Activated T-helper 2 cell treated with anti-CD3 and anti-CD28 coated beads, Interferon-gamma antibody, Interleukin-2, Interleukin-4, amounts not matched to agents 10 μg/mL and 5 μg/mL and 100 μg/mL, durations not matched to agents 14 hours and 24 hours and 36 hours (primary cell): Measurements from ENCODE around the gene OR2A2. TPM values are rescaled to one million over a fixed set of nuclear protein-coding genes. Genes with fewer than 3 reads are reported as not detected.

Source experiments
- DNase-seq: peaks from one replicate; pipeline ENCODE4 v3.0.0; 2021; ENCODE audit warnings: low spot score
- H3K27ac Mint-ChIP-seq: one replicate; pipeline ENCODE4 v1.8.0; 2021; ENCODE audit warnings: mixed read lengths
- H3K27me3 Mint-ChIP-seq: one replicate; pipeline ENCODE4 v1.8.0; 2021; ENCODE audit warnings: low read depth, mixed read lengths
- H3K36me3 Mint-ChIP-seq: one replicate; pipeline ENCODE4 v1.8.0; 2021; ENCODE audit warnings: low read depth, mixed read lengths
- H3K4me1 Mint-ChIP-seq: one replicate; pipeline ENCODE4 v1.8.0; 2021; ENCODE audit warnings: low read depth, mixed read lengths
- H3K4me3 Mint-ChIP-seq: one replicate; pipeline ENCODE4 v1.8.0; 2021; ENCODE audit warnings: low read depth, mild to moderate bottlenecking, moderate library complexity, mixed read lengths
- H3K9me3 Mint-ChIP-seq: one replicate; pipeline ENCODE4 v1.8.0; 2021; ENCODE audit warnings: mixed read lengths
- intact Hi-C: fragments of 100-400 bp; cut with micrococcal nuclease; formaldehyde crosslinking; loops from one replicate; pipeline ENCODE4 v1.15.1; 2023
- total RNA-seq: library from RNA; stranded (reverse); gene quantifications from 2 replicates; pipeline ENCODE4 v1.2.3, GENCODE V29; 2022

Gene OR2A2
- total RNA-seq = not detected in 2 replicates

GRCh38 chr7:144109283-144109682 is at the start of gene OR2A2:
TSS of gene OR2A2 (plus strand) at chr7:144109583. CDS start at chr7:144109583, 0 bp downstream.
- H3K9me3 Mint-ChIP-seq = no peaks in the 10 kb centered on the region
- H3K27me3 Mint-ChIP-seq = peaks cover 5% of the 10 kb centered on the region
- no peak within 1 kb of the TSS for H3K27ac Mint-ChIP-seq
- H3K4me3 Mint-ChIP-seq = no peak within 1 kb of the TSS
- no peak for DNase-seq
- H3K36me3 Mint-ChIP-seq = no peaks in the 10 kb centered on the region
- intact Hi-C loops = no loop called here
- H3K4me1 Mint-ChIP-seq = no peaks in the 10 kb centered on the region

DNA sequence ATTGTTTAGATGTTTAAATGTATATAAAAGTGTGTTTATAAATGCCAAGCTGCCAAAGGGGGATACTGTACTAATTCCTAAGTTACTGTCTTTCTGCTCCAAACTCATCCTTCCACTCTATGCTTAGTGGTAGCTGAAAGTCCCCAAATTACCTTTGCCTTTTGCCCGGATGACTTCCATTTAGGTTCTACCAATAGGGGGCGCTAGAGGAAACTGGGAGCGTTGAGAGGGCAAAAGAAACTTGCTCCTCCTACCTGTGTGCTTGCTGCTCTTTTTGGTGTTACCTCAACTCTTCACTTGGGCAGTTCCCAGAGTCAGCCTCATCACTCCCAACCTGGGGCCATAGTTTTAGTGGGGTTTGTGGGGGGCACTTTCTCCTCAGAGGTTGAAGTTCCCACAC is 45.7 kb upstream of the OR2A2 start:
- H3K4me1 Mint-ChIP-seq = no peaks in the 10 kb centered on the region
- peaks cover 3% of the 10 kb centered on the region for H3K27me3 Mint-ChIP-seq
- intact Hi-C loops = no loop called here
- H3K4me3 Mint-ChIP-seq = no peak overlapping the region
- DNase-seq = no peak
- H3K27ac Mint-ChIP-seq = no peak overlapping the region
- no peaks in the 10 kb centered on the region for H3K9me3 Mint-ChIP-seq
- no peaks in the 10 kb centered on the region for H3K36me3 Mint-ChIP-seq

DNA sequence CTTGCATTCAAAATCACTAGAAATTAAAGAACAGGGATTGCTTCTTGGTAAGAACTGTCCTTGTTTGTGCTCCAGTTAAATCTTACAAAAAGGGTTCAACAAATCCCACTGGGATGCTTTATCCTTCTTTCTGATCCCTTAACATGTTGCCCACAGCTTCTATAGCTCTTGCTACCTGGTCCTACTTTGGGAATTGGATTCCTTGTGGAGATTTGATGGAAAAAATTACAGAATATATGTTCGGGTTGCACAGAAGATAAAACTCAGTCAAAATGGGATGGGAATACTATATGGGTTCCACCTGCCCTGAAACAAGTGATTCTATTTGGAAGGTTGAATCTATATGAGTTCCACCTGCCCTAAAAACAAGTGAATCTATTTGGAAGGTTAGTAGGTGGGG is 39.9 kb upstream of the OR2A2 start, which contains the start of gene OR2A25:
Gene OR2A25, plus strand, starts transcription at position 301 of the 400 bp plus-strand sequence. CDS start 4,409 bp downstream, outside the sequence.
- no peak within 1 kb of the TSS for H3K4me3 Mint-ChIP-seq
- DNase-seq = no peak
- H3K27me3 Mint-ChIP-seq = peaks cover 1% of the 10 kb centered on the region
- H3K4me1 Mint-ChIP-seq = no peaks in the 10 kb centered on the region
- H3K9me3 Mint-ChIP-seq = no peaks in the 10 kb centered on the region
- H3K36me3 Mint-ChIP-seq = no peaks in the 10 kb centered on the region
- intact Hi-C loops = no loop called here
- no peak within 1 kb of the TSS for H3K27ac Mint-ChIP-seq

DNA sequence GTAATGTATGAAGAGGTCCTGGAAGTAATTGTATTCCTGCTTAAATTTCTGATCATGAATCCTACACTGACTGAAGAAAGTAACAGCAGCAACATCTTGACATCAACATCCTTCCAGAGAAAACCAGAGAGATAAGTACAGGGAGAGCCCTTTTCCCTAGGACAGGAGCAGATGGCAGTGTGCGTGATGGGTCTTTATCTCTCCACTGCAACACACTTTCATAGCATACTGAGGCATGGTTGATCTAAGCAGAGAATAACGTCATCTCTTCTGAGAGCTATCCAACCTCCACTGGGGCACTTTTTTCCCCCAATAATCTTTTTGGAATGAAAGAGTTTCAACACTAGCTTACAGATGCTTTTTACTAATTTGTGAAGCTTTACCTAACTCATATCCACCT is 39.4 kb upstream of the OR2A2 start:
- H3K27me3 Mint-ChIP-seq = peaks cover 1% of the 10 kb centered on the region
- no peaks in the 10 kb centered on the region for H3K4me1 Mint-ChIP-seq
- H3K36me3 Mint-ChIP-seq = no peaks in the 10 kb centered on the region
- no peak for DNase-seq
- no peak overlapping the region for H3K4me3 Mint-ChIP-seq
- intact Hi-C loops = no loop called here
- no peaks in the 10 kb centered on the region for H3K9me3 Mint-ChIP-seq
- H3K27ac Mint-ChIP-seq = no peak overlapping the region

DNA sequence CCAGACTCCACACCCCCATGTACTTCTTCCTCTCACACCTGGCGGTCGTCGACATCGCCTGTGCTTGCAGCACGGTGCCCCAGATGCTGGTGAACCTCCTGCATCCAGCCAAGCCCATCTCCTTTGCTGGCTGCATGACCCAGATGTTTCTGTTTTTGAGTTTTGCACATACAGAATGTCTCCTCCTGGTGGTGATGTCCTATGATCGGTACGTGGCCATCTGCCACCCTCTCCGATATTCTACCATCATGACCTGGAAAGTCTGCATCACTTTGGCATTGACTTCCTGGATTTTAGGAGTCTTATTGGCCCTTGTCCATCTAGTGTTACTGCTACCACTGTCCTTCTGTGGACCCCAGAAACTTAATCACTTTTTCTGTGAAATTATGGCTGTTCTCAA is 35.0 kb upstream of the OR2A2 start:
- intact Hi-C loops = no loop called here
- Mint-ChIP-seq H3K27me3 (no peaks in the 10 kb centered on the region), H3K27ac (no peak overlapping the region), H3K4me3 (no peak overlapping the region), H3K36me3 (no peaks in the 10 kb centered on the region), H3K4me1 (no peaks in the 10 kb centered on the region), H3K9me3 (no peaks in the 10 kb centered on the region)
- DNase-seq = no peak

GRCh38 chr7:144085978-144086377 is 23.4 kb upstream of the OR2A2 start, which contains the start of gene OR2A12:
TSS of gene OR2A12 (plus strand) at chr7:144086278. CDS start at chr7:144095108, 8,830 bp downstream.
- intact Hi-C loops = no loop called here
- Mint-ChIP-seq H3K36me3 (no peaks in the 10 kb centered on the region), H3K9me3 (peaks cover 5% of the 10 kb centered on the region), H3K4me3 (no peak within 1 kb of the TSS), H3K4me1 (no peaks in the 10 kb centered on the region), H3K27me3 (no peaks in the 10 kb centered on the region), H3K27ac (no peak within 1 kb of the TSS)
- DNase-seq = no peak

DNA sequence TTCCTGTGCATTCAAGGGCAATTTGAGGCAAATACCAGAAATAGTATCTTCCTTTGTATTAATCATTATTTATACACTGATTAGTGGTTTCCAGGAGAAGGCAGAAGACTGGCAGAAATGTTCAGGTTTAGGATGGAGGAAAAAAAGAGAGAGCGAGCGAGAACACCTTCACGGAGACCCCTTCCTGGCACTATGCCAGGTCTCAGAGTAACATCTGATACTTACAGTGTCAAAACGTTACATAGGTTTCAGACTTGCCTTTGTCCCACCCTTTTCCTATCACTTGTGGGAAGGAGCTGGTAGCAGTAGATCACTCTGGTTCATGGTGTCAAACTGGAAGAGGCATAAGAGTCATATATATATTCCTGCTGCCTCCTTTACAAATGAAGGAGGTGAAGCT is 22.7 kb upstream of the OR2A2 start:
- DNase-seq = no peak
- Mint-ChIP-seq H3K4me1 (no peaks in the 10 kb centered on the region), H3K9me3 (peaks cover 9% of the 10 kb centered on the region), H3K27me3 (no peaks in the 10 kb centered on the region), H3K27ac (no peak overlapping the region), H3K4me3 (no peak overlapping the region), H3K36me3 (no peaks in the 10 kb centered on the region)
- intact Hi-C loops = no loop called here

GRCh38 chr7:144087230-144087629 is 22.2 kb upstream of the OR2A2 start:
- no peak overlapping the region for H3K27ac Mint-ChIP-seq
- peaks cover 9% of the 10 kb centered on the region for H3K9me3 Mint-ChIP-seq
- no peak for DNase-seq
- H3K4me3 Mint-ChIP-seq = no peak overlapping the region
- intact Hi-C loops = no loop called here
- H3K4me1 Mint-ChIP-seq = no peaks in the 10 kb centered on the region
- H3K36me3 Mint-ChIP-seq = no peaks in the 10 kb centered on the region
- H3K27me3 Mint-ChIP-seq = no peaks in the 10 kb centered on the region

GRCh38 chr7:144090667-144091066 is 18.7 kb upstream of the OR2A2 start:
- H3K9me3 Mint-ChIP-seq = peaks cover 9% of the 10 kb centered on the region
- intact Hi-C loops = no loop called here
- no peaks in the 10 kb centered on the region for H3K36me3 Mint-ChIP-seq
- no peak overlapping the region for H3K27ac Mint-ChIP-seq
- H3K4me1 Mint-ChIP-seq = no peaks in the 10 kb centered on the region
- no peak overlapping the region for H3K4me3 Mint-ChIP-seq
- H3K27me3 Mint-ChIP-seq = no peaks in the 10 kb centered on the region
- DNase-seq = no peak

DNA sequence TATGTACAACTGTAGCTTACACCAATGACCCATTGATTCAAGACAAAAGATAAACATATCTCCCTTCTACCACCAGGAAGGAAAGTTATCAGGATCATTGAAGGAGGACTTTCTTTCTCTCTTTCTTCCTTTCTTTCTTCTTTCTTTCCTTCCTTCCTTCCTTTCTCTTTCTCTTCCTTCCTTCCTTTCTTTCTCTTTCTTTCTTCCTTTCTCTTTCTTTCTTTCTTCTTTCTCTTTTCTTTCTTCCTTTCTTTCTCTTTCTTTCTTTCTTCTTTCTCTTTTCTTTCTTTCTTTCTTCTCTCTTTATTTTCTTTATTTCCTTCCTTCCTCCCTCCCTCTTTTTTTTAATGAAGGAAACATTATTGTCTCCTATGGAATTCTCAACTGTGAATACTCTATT is 10.6 kb upstream of the OR2A2 start:
- H3K4me1 Mint-ChIP-seq = no peaks in the 10 kb centered on the region
- H3K9me3 Mint-ChIP-seq = no peaks in the 10 kb centered on the region
- H3K4me3 Mint-ChIP-seq = no peak overlapping the region
- intact Hi-C loops = no loop called here
- DNase-seq = no peak
- no peaks in the 10 kb centered on the region for H3K27me3 Mint-ChIP-seq
- no peak overlapping the region for H3K27ac Mint-ChIP-seq
- H3K36me3 Mint-ChIP-seq = no peaks in the 10 kb centered on the region

DNA sequence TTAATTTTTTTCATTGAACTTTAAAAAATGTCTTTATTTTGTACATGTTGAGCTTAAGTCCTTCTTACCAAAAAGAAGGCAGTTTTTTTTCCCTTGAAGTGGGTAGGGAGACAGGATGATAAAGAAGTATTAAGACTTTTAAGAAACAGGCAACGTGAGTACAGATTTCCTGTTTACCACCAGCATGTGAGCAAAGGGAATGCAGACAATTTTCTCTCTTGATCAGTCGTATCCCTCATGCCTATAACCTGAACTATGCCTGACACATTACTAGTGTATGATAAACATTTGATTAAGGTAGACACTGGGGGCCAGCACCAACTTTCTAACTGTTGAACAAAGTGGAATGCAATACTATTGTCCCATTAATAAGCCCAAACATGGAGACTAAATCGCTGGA is 8.8 kb upstream of the OR2A2 start:
- intact Hi-C loops = no loop called here
- no peaks in the 10 kb centered on the region for H3K27me3 Mint-ChIP-seq
- no peaks in the 10 kb centered on the region for H3K4me1 Mint-ChIP-seq
- H3K27ac Mint-ChIP-seq = no peak overlapping the region
- no peak overlapping the region for H3K4me3 Mint-ChIP-seq
- DNase-seq = no peak
- no peaks in the 10 kb centered on the region for H3K36me3 Mint-ChIP-seq
- no peaks in the 10 kb centered on the region for H3K9me3 Mint-ChIP-seq

DNA sequence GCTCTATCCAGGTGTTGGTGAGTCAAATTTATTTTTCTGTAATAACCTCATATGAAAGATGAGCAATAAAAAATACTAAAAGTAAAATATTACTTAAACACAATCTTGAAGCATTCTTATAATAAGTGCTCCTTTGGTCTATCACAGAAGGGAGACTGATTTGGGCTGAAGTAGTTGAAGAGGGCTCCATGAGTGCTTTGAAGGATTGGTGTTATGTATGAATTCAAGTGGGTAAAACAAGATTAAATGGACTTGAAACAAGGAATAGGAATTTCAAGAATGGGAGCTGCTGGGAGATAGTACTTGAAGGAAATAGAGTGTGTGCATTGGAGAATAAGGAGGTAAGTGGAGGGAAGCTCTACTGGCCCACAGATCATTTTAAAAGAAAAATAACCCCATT is 7.3 kb upstream of the OR2A2 start:
- Mint-ChIP-seq H3K4me3 (no peak overlapping the region), H3K27ac (no peak overlapping the region), H3K9me3 (no peaks in the 10 kb centered on the region), H3K27me3 (peaks cover 2% of the 10 kb centered on the region), H3K4me1 (no peaks in the 10 kb centered on the region), H3K36me3 (no peaks in the 10 kb centered on the region)
- intact Hi-C loops = no loop called here
- no peak for DNase-seq

GRCh38 chr7:144105211-144105610 is 4.2 kb upstream of the OR2A2 start:
- Mint-ChIP-seq H3K4me3 (no peak overlapping the region), H3K27ac (no peak overlapping the region), H3K27me3 (peaks cover 2% of the 10 kb centered on the region), H3K36me3 (no peaks in the 10 kb centered on the region), H3K4me1 (no peaks in the 10 kb centered on the region), H3K9me3 (no peaks in the 10 kb centered on the region)
- intact Hi-C loops = no loop called here
- DNase-seq = no peak

DNA sequence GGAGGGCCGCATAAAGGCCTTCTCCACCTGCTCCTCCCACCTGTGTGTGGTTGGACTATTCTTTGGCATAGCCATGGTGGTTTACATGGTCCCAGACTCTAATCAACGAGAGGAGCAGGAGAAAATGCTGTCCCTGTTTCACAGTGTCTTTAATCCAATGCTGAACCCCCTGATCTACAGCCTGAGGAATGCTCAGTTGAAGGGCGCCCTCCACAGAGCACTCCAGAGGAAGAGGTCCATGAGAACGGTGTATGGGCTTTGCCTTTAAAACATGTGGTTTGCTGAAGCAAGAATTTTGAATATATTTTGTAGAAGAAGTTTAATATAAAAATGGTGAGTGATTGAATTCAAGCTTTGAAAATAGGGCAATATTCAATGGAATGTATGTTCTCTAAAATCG is 889 bp downstream of the OR2A2 start:
- H3K27me3 Mint-ChIP-seq = peaks cover 5% of the 10 kb centered on the region

More for the DNA sequence above, 889 bp downstream of the OR2A2 start:
- no peaks in the 10 kb centered on the region for H3K9me3 Mint-ChIP-seq
- H3K4me3 Mint-ChIP-seq = no peak overlapping the region
- DNase-seq = no peak
- intact Hi-C loops = no loop called here
- H3K36me3 Mint-ChIP-seq = no peaks in the 10 kb centered on the region
- no peaks in the 10 kb centered on the region for H3K4me1 Mint-ChIP-seq
- H3K27ac Mint-ChIP-seq = no peak overlapping the region
